Keratinocyte (primary cell): ENCODE measurements around the gene FOXD2. TPM values are rescaled to one million over a fixed set of nuclear protein-coding genes. Genes with fewer than 3 reads are reported as not detected.

ENCODE experiments used
- DNase-seq: peaks from one replicate; pipeline ENCODE4 v3.0.0-alpha.2; 2011; ENCODE audit warnings: low read depth, missing footprints, low spot score
- FAIRE-seq: peaks from 2 replicates; lab custom pipeline; 2011; peaks lifted over from hg19 to GRCh38; lab: Jason Lieb, UNC
- H2AFZ ChIP-seq: 2 replicates; pipeline ENCODE4 v1.6.0; 2012; ENCODE audit warnings: low read length, control low read depth, inconsistent platforms; ENCODE audit not compliant: control insufficient read depth
- H3K27ac ChIP-seq: 2 replicates; pipeline ENCODE4 v1.5.1; 2011; ENCODE audit warnings: low read length; ENCODE audit not compliant: control insufficient read depth, insufficient read depth
- H3K27me3 ChIP-seq: 3 replicates; pipeline ENCODE4 v1.6.0; 2011; ENCODE audit warnings: low read length; ENCODE audit not compliant: control insufficient read depth, insufficient read depth; ENCODE audit errors: extremely low read depth
- H3K36me3 ChIP-seq, 2 experiments: 2 replicates in 1 of 2; 3 replicates in 1 of 2; pipeline ENCODE4 v1.5.1; 2011; ENCODE audit warnings: low read length in 2 of 2, mild to moderate bottlenecking in 1 of 2; ENCODE audit not compliant: control insufficient read depth in 2 of 2, insufficient read depth in 2 of 2; ENCODE audit errors: extremely low read depth in 1 of 2
- H3K4me1 ChIP-seq: 3 replicates; pipeline ENCODE4 v1.5.1; 2011; ENCODE audit warnings: low read length; ENCODE audit not compliant: control insufficient read depth, insufficient read depth; ENCODE audit errors: extremely low read depth
- H3K4me2 ChIP-seq: 3 replicates; pipeline ENCODE4 v1.6.0; 2011; ENCODE audit warnings: low read depth, low read length; ENCODE audit not compliant: control insufficient read depth, insufficient read depth; ENCODE audit errors: extremely low read depth
- H3K4me3 ChIP-seq, 3 experiments: fragments of 200-600 bp in 1 of 3; sonication (generic) in 1 of 3; 2 replicates in 2 of 3; 3 replicates in 1 of 3; pipeline ENCODE4 v1.5.1; 2011 to 2016; ENCODE audit warnings: low read length in 3 of 3, mild to moderate bottlenecking in 3 of 3, control low read depth in 2 of 3, inconsistent platforms in 1 of 3, low read depth in 1 of 3, mixed read lengths in 1 of 3, mixed run types in 1 of 3, moderate library complexity in 1 of 3; ENCODE audit not compliant: control insufficient read depth in 2 of 3, insufficient read depth in 2 of 3; ENCODE audit errors: extremely low read depth in 1 of 3
- H3K79me2 ChIP-seq: 2 replicates; pipeline ENCODE4 v1.6.0; 2012; ENCODE audit warnings: low read length; ENCODE audit not compliant: control insufficient read depth, insufficient read depth
- H3K9ac ChIP-seq: 3 replicates; pipeline ENCODE4 v1.6.0; 2011; ENCODE audit warnings: low read length; ENCODE audit not compliant: control insufficient read depth, insufficient read depth; ENCODE audit errors: extremely low read depth
- H3K9me1 ChIP-seq: 3 replicates; pipeline ENCODE4 v1.6.0; 2011; ENCODE audit warnings: low read length; ENCODE audit not compliant: control insufficient read depth, insufficient read depth; ENCODE audit errors: extremely low read depth
- H3K9me3 ChIP-seq: 2 replicates; pipeline ENCODE4 v1.5.1; 2012; ENCODE audit warnings: low read depth, low read length; ENCODE audit not compliant: control insufficient read depth
- H4K20me1 ChIP-seq: 3 replicates; pipeline ENCODE4 v1.6.0; 2011; ENCODE audit warnings: low read length; ENCODE audit not compliant: control insufficient read depth, insufficient read depth; ENCODE audit errors: extremely low read depth
- EZH2 ChIP-seq: IDR thresholded peaks from one replicate; pipeline ENCODE4 v1.6.1; 2012; ENCODE audit warnings: inconsistent platforms, mild to moderate bottlenecking, low read length, moderate library complexity
- dilution Hi-C: fragments of 300-500 bp; cut with MboI; formaldehyde crosslinking; loops from one replicate; pipeline ENCODE4 v1.7.0; 2020; ENCODE audit warnings: low sequenced_read_pairs; ENCODE audit not compliant: extremely low pct_ligation_motif_present
- polyA plus RNA-seq, 5 experiments: library from polyadenylated mRNA; depleted of rRNA in 3 of 5; stranded (reverse) in 3 of 5; stranded (forward) in 1 of 5; unstranded in 1 of 5; fragments of >200 nt; gene quantifications; 1 replicate in 1 of 5; 2 replicates in 3 of 5; 3 replicates in 1 of 5; pipeline versions ENCODE4 v1.2.1 to v1.2.3, GENCODE V29; 2011 to 2012; ENCODE audit warnings: missing spikeins in 2 of 5, low read depth in 1 of 5, low replicate concordance in 1 of 5
- TF ChIP-seq, protein P1 (sequence below), 3 experiments: IDR thresholded peaks in 1 of 3; conservative IDR thresholded peaks in 1 of 3; optimal IDR thresholded peaks in 1 of 3; 2 replicates in 2 of 3; 3 replicates in 1 of 3; pipeline versions ENCODE3 to v1.5.1; 2011; ENCODE audit warnings: low read length in 3 of 3, mild to moderate bottlenecking in 3 of 3, moderate library complexity in 2 of 3, control low read depth in 1 of 3, inconsistent platforms in 1 of 3; ENCODE audit not compliant: insufficient read depth in 2 of 3; ENCODE audit errors: extremely low read depth in 1 of 3

FOXD2 gene
- polyA plus RNA-seq, 1 donor (not counting 4 experiments of a cell fraction or from before 2014, with no cell fraction given), result 0.04 TPM

DNA sequence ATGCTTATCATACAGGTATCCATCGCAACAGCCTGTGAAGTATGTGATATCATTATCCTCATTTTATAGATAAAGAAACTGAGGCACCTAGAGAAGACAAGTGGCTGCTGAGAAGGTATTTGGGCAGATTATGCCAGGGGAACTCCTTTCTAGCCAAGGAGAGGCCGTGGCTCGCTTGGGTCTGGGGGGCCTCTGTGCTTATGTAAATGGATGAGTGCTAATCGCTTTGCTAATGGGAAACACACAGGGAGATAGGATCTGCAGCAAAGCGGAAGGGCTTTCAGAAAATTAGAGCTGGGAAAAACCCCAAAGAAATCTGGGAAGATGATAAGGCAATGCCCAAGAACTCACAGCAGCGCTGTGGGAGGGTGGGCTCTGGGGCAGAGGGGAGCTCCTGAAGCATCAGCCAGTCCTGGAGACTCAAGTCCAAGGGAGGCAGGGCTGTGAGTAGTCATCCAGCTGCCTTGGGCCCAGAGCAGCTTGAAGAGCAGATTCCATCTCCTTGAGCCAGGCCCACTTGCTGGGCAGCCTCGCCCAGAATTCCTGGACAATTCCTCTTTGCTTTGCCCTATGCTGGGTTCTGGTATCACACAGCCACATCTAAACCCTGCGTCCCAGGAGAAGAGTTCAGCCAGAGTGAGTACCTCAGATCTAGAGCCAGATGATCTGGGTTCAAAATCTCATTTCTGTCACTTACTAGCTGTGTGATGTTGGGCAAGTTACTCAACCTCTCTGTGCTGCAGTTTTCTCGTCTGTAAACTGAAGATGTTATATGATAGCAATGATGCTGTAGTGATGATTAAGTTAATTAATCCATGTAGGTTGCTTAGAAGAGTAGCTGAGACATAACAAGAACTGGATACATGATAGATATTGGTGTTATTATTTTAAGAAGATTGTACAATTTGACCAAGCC is 36.7 kb downstream of the FOXD2 start:
- Histone ChIP-seq H4K20me1 (no peaks in the 10 kb centered on the region), H3K27ac (no peak overlapping the region), H3K79me2 (no peaks in the 10 kb centered on the region), H3K4me3 (no peak overlapping the region), H2AFZ (no peak overlapping the region), H3K9ac (no peak overlapping the region), H3K27me3 (peaks cover 4% of the 10 kb centered on the region), H3K4me2 (no peak overlapping the region), H3K36me3 (no peaks in the 10 kb centered on the region), H3K4me1 (no peaks in the 10 kb centered on the region), H3K9me3 (no peaks in the 10 kb centered on the region), H3K9me1 (no peaks in the 10 kb centered on the region)
- DNase-seq, result no peak
- no peak for FAIRE-seq
- TF ChIP-seq, protein P1, sequence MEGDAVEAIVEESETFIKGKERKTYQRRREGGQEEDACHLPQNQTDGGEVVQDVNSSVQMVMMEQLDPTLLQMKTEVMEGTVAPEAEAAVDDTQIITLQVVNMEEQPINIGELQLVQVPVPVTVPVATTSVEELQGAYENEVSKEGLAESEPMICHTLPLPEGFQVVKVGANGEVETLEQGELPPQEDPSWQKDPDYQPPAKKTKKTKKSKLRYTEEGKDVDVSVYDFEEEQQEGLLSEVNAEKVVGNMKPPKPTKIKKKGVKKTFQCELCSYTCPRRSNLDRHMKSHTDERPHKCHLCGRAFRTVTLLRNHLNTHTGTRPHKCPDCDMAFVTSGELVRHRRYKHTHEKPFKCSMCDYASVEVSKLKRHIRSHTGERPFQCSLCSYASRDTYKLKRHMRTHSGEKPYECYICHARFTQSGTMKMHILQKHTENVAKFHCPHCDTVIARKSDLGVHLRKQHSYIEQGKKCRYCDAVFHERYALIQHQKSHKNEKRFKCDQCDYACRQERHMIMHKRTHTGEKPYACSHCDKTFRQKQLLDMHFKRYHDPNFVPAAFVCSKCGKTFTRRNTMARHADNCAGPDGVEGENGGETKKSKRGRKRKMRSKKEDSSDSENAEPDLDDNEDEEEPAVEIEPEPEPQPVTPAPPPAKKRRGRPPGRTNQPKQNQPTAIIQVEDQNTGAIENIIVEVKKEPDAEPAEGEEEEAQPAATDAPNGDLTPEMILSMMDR (optimal IDR thresholded peaks at IDR 0.05 in 1 of 3, IDR thresholded peaks at IDR 0.05 in 1 of 3, conservative IDR thresholded peaks at IDR 0.05 in 1 of 3; ENCODE audit: extremely low read depth in 1 of 3, insufficient read depth in 2 of 3, low read length in 3 of 3), result no peak
- no peak for TF ChIP-seq EZH2
- dilution Hi-C loops, result no loop called here

DNA sequence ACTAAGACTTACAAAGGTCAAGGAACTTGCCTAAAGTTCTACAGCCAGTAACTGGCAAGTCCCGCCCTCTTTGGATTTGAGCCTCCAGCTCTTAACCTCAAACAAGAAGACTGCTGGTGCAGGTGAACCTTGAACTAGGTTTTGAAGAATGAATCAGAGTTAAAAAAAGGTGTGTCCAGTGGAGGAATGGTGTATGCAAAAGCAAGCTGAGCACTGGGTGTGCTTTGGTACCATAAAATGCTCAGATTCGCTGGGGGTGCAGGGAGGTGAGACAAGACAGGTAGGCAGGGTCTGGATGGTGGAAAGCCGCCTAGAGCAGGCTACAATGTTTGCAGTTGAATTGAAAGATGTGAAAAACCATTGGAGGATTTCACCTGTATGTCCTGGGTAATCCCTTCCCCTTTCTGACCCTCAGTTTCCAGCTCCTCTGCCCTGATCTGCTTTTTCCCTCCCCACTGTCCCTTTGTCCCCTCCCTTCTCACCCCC is 39.8 kb downstream of the FOXD2 start:
- Histone ChIP-seq H3K4me1 (no peaks in the 10 kb centered on the region), H2AFZ (no peak overlapping the region), H3K27me3 (peaks cover 4% of the 10 kb centered on the region), H3K9me3 (no peaks in the 10 kb centered on the region), H3K4me3 (no peak overlapping the region), H3K9me1 (no peaks in the 10 kb centered on the region), H3K79me2 (no peaks in the 10 kb centered on the region), H4K20me1 (no peaks in the 10 kb centered on the region), H3K9ac (no peak overlapping the region), H3K4me2 (no peak overlapping the region), H3K36me3 (no peaks in the 10 kb centered on the region), H3K27ac (no peak overlapping the region)
- FAIRE-seq, result no peak
- dilution Hi-C loops, result no loop called here
- no peak for DNase-seq
- TF ChIP-seq, protein P1 (optimal IDR thresholded peaks at IDR 0.05 in 1 of 3, IDR thresholded peaks at IDR 0.05 in 1 of 3, conservative IDR thresholded peaks at IDR 0.05 in 1 of 3; ENCODE audit: extremely low read depth in 1 of 3, insufficient read depth in 2 of 3, low read length in 3 of 3), result no peak
- no peak for TF ChIP-seq EZH2
